ENCODE results near the gene XPC.

The XPC gene

DNA sequence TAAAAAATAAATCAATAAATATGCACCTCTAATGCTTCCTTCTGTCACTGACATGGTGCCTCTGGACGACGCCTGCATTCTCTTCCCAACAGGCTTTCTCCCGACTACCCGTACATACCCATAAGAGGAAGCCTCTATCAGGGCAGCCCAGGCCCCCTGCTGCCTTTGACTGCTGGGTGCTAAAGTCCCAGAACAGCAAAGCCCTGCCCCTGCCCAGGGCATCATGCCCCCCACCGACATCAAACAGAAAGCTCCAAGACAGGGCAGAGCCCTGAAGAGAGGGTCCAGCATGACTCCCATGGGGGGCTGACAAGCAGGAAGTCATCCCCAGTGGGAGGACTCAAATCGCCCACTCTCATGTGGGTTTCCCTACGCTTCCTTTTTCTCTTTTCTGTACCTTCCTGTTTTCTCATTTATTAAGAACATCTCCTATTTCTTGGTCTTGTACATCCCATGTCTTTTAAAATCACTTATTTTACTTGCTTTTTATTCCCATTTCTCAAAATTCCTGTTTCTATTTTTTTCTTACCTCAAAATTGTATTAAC, 23.4 kb downstream of the XPC start:
- H3K27me3 ChIP-seq (ENCODE audit: insufficient read depth, poor library complexity, severe bottlenecking), result no peaks in the 10 kb centered on the region
- no peak overlapping the region for H3K4me3 ChIP-seq (ENCODE audit: severe bottlenecking)
- H3K27ac ChIP-seq (ENCODE audit: poor library complexity, severe bottlenecking), result no peak overlapping the region
- TF ChIP-seq, protein P1, sequence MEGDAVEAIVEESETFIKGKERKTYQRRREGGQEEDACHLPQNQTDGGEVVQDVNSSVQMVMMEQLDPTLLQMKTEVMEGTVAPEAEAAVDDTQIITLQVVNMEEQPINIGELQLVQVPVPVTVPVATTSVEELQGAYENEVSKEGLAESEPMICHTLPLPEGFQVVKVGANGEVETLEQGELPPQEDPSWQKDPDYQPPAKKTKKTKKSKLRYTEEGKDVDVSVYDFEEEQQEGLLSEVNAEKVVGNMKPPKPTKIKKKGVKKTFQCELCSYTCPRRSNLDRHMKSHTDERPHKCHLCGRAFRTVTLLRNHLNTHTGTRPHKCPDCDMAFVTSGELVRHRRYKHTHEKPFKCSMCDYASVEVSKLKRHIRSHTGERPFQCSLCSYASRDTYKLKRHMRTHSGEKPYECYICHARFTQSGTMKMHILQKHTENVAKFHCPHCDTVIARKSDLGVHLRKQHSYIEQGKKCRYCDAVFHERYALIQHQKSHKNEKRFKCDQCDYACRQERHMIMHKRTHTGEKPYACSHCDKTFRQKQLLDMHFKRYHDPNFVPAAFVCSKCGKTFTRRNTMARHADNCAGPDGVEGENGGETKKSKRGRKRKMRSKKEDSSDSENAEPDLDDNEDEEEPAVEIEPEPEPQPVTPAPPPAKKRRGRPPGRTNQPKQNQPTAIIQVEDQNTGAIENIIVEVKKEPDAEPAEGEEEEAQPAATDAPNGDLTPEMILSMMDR (IDR thresholded peaks at IDR 0.05; ENCODE audit: poor library complexity, severe bottlenecking), result no peak
- ATAC-seq (ENCODE audit: low read depth) (no peak), DNase-seq (ENCODE audit: low spot score) (no peak)
- H3K4me1 ChIP-seq (ENCODE audit: insufficient read depth, poor library complexity, severe bottlenecking), result peaks cover 17% of the 10 kb centered on the region
- H3K36me3 ChIP-seq (ENCODE audit: low read depth), result peaks cover 76% of the 10 kb centered on the region
- no peaks in the 10 kb centered on the region for H3K9me3 ChIP-seq (ENCODE audit: severe bottlenecking)

GRCh38 chr3:14154276-14154675, 24.1 kb downstream of the XPC start:
- H3K27ac ChIP-seq (ENCODE audit: poor library complexity, severe bottlenecking), result no peak overlapping the region
- DNase-seq (ENCODE audit: low spot score) (no peak), ATAC-seq (ENCODE audit: low read depth) (no peak)
- H3K9me3 ChIP-seq (ENCODE audit: severe bottlenecking), result no peaks in the 10 kb centered on the region
- TF ChIP-seq, protein P1 (IDR thresholded peaks at IDR 0.05; ENCODE audit: poor library complexity, severe bottlenecking), result no peak
- H3K27me3 ChIP-seq (ENCODE audit: insufficient read depth, poor library complexity, severe bottlenecking), result no peaks in the 10 kb centered on the region
- peaks cover 69% of the 10 kb centered on the region for H3K36me3 ChIP-seq (ENCODE audit: low read depth)
- peaks cover 17% of the 10 kb centered on the region for H3K4me1 ChIP-seq (ENCODE audit: insufficient read depth, poor library complexity, severe bottlenecking)
- no peak overlapping the region for H3K4me3 ChIP-seq (ENCODE audit: severe bottlenecking)

DNA sequence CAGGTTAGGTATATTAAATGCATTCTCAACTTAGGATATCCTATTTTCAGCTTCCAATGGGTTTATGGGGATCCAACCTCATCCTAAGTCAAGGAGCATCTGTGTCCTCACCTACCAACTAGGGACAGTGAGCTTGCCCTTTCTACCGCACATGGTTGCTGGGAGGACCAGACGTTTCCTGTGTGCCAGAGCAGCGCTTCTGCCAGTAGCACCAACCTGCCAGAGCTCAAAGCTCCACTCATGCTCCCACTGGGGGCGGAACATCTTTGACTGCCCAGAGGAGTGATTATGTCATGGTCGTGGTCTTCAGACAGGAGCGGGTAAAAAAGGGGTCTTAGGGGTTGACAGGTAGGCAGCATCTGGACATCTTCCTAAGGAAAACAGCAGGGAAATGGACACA, 24.7 kb downstream of the XPC start:
- Histone ChIP-seq H3K9me3 (ENCODE audit: severe bottlenecking) (no peaks in the 10 kb centered on the region), H3K4me3 (ENCODE audit: severe bottlenecking) (no peak overlapping the region), H3K4me1 (ENCODE audit: insufficient read depth, poor library complexity, severe bottlenecking) (peaks cover 17% of the 10 kb centered on the region), H3K27me3 (ENCODE audit: insufficient read depth, poor library complexity, severe bottlenecking) (no peaks in the 10 kb centered on the region), H3K27ac (ENCODE audit: poor library complexity, severe bottlenecking) (no peak overlapping the region), H3K36me3 (ENCODE audit: low read depth) (peaks cover 63% of the 10 kb centered on the region)
- TF ChIP-seq, protein P1 (IDR thresholded peaks at IDR 0.05; ENCODE audit: poor library complexity, severe bottlenecking), result no peak
- no peak for DNase-seq (ENCODE audit: low spot score)
- ATAC-seq (ENCODE audit: low read depth), result no peak

GRCh38 chr3:14152963-14153355, 25.4 kb downstream of the XPC start:
- no peaks in the 10 kb centered on the region for H3K9me3 ChIP-seq (ENCODE audit: severe bottlenecking)
- TF ChIP-seq, protein P1 (IDR thresholded peaks at IDR 0.05; ENCODE audit: poor library complexity, severe bottlenecking), result no peak
- H3K4me1 ChIP-seq (ENCODE audit: insufficient read depth, poor library complexity, severe bottlenecking), result peaks cover 17% of the 10 kb centered on the region
- no peaks in the 10 kb centered on the region for H3K27me3 ChIP-seq (ENCODE audit: insufficient read depth, poor library complexity, severe bottlenecking)
- no peak overlapping the region for H3K4me3 ChIP-seq (ENCODE audit: severe bottlenecking)
- DNase-seq (ENCODE audit: low spot score) (no peak), ATAC-seq (ENCODE audit: low read depth) (no peak)
- H3K27ac ChIP-seq (ENCODE audit: poor library complexity, severe bottlenecking), result no peak overlapping the region
- H3K36me3 ChIP-seq (ENCODE audit: low read depth), result peaks cover 59% of the 10 kb centered on the region

GRCh38 chr3:14152233-14152962, 26.0 kb downstream of the XPC start:
- Histone ChIP-seq H3K36me3 (ENCODE audit: low read depth) (peaks cover 54% of the 10 kb centered on the region), H3K4me3 (ENCODE audit: severe bottlenecking) (no peak overlapping the region), H3K27me3 (ENCODE audit: insufficient read depth, poor library complexity, severe bottlenecking) (no peaks in the 10 kb centered on the region), H3K9me3 (ENCODE audit: severe bottlenecking) (no peaks in the 10 kb centered on the region), H3K4me1 (ENCODE audit: insufficient read depth, poor library complexity, severe bottlenecking) (peaks cover 14% of the 10 kb centered on the region), H3K27ac (ENCODE audit: poor library complexity, severe bottlenecking) (no peak overlapping the region)
- ATAC-seq (ENCODE audit: low read depth) (no peak), DNase-seq (ENCODE audit: low spot score) (no peak)
- TF ChIP-seq, protein P1 (IDR thresholded peaks at IDR 0.05; ENCODE audit: poor library complexity, severe bottlenecking), result peak; percentile 14
